Activated CD8-positive, alpha-beta memory T cell treated with anti-CD3 and anti-CD28 coated beads for 48 hours (primary cell): Measurements from ENCODE around the gene SLC7A5.
"Not testable (repeated sequence)": the region's sequence is repeated elsewhere in the genome, so short reads cannot be mapped to it uniquely, and the experiment has no call there.

Source experiments
- DNase-seq, 3 experiments: peaks; one replicate each; pipeline ENCODE4 v3.0.0-alpha.2; 2020; ENCODE audit warnings: low read depth in 2 of 3, low spot score in 2 of 3

The SLC7A5 gene

DNA sequence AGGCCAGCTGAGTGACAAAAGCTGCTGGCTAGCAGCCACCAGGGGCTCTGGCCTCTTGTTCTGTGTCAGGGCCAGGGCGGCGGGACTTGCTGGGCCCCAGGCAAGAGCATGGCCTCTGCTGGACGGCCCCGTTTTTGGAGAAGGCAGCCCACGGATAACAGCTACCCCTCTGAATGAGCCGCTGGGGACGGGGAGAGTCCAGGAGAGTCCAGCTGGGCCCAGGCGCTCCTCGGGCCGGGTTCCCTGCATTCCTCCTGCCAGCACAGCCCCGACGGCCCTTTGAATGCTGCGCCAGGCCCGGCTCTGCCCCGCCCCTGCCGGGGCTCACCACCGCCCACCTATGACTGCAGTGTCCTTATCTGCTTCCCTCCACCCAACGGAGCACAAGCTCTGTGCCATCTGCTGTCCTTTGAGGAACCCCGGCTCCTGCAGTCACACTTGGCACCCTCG lies 33.4 kb downstream of the SLC7A5 start:
- DNase-seq, result no peak

DNA sequence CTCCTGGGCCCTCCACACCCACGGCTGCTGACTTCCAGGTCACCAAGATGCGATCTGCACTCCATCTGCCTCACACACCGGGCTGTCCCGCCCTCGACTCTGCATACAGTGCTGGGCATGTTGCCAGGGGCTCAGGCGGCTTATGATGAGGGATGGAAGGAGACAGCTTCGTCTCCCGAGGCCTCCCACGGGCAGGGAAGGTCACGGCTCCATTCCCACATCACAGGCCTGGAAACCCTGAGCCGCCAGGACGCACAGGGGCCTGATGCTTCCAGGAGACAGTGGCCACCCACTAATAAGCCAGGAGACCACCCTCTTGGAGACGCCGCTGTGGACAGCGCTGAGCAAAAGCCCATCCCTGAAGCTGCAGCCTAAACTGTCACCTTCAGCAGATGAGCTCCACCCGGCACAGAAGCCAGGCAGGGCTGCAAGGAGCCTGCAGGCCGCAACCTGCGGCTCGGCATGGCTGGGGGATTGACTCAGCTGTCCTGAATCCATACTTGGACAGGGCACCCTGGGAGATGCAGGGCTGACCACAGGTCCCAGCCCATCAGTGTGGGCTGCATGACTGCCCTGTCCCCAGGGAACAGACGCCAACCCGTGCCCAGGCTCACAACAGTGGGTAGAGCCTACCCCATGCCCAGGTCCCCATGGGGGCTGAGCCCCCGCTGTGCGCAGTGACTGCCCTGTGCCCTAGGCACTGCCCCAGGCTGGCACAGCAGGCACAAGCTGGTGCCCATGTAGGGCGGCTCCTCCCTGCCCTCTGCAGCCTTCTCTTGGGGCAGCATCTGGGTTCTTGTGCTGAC lies 34.4 kb downstream of the SLC7A5 start:
- no peak for DNase-seq

DNA sequence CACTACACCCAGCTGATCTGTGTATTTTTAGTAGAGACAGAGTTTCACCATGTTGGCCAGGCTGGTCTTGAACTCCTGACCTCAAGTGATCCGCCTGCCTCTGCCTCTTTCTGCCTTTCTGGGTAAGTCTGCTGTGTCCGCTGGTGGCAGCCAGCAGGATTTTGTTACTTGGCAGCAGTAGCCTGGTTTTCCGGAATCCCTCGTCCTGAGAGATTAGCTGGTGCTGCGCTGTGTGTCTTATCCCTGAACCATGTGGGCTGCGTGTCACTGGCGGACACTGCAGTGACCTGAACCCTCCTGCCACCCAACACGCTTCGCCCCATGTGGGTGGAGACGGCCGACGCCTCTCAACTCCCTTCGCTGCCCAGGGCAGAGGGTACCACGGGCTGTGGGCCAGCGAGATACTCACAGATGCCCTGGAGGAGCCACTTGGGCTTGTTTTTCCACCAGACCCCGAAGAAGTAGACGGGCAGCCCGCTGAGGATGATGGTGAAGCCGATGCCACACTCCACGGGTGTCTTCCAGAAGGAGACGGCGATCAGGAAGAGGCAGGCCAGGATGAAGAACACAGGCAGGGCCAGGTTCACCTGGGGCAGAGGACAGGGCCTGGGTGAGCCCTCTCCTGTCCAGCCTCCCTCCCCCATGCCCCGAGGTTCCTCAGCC lies 35.2 kb downstream of the SLC7A5 start:
- DNase-seq, result no peak

DNA sequence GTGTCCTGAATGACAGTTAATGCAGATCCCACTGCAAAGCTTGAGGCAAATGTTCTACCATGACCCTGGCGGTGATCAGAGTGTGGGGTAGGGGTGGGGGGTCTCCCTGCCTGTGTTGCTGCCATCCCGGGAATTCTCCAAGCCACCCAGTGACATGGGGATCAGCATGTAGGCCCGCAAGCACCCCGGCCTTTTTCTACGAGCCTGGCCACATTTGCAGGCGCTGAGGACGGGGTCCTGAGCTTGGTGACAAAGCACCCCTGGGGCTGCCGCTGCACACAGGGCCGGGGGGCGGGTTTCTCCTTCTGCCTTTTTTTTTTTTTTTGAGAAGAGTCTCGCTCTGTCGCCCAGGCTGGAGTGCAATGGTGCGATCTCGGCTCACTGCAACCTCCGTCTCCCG lies 35.8 kb downstream of the SLC7A5 start:
- no peak for DNase-seq

GRCh38 chr16:87832741-87833502 lies 36.4 kb downstream of the SLC7A5 start:
- no peak for DNase-seq

DNA sequence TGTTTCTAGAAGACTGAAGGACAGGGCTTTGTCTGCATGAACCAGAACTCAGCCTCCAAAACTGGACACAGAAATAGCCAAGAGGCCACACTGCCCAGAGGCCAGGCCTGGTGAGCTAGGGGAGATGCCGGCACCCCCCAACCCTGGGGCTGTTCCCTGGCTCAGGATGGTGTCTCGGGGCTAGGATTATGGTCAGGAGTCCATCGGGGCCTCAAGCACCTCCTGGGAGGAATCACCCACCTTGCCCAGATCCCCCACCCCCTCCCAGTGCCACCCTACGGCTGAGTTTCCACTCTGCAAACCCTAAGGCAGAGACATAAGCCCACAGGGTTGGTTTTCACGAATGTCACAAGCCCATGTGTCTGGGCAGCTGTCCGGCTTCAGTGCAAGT lies 37.2 kb downstream of the SLC7A5 start:
- no peak for DNase-seq

DNA sequence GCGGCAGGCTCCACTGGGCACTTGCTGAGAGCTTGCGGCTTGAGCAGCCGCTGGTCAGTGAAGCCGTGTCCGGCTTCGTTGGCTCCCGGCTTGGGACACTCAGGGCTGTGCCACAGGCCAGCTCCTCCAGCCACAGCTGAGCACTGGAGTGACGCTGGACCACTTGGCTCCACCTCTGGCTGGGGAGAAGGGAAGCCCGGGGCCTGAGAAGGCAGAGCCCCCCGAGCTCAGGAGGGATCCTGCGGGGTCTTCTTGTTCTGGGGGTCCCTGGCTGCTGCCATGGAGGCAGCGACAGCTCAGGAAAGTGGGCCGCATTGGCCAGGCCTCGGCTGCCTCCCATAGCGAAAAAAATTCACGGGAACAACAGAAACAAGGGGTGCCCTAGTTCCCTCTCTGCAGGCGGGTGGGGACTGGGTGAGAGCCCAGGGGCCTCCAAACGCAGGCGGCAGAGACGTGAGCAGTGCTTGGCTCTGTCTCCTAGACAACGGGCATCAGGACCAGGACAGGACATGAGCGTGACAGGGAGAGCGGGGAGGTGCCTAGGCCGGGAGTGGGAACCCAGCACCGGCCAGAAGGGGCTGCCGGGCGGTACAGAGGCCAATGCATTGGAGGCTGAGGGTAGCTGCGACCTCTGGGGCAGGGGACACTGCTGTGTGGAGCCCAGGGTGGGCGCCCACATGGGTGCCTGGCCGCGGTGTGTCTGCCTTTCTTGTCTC lies 37.7 kb downstream of the SLC7A5 start:
- DNase-seq, result no peak

GRCh38 chr16:87830673-87831420 lies 38.5 kb downstream of the SLC7A5 start:
- no peak for DNase-seq

- no peak for DNase-seq
Observed at GRCh38 chr16:87829988-87830672, 39.2 kb downstream of the SLC7A5 start.

DNA sequence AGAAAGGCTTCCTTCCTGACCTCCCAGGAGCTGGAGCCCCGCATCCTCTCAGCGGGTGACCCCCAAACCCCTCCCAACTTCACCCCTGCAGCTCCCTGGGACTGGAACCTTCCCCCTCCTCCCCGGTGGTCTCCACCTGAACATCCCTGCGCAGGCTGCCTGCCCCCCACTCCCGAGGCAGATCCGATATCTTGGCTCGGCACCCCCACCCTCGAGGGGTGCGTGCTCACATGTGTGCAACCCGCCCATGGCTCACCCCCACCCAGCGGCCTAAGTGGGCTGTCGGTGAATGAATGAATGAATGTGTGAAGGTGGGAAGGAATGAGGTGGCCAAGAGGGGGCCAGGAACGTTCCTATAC lies 39.7 kb downstream of the SLC7A5 start:
- no peak for DNase-seq

- no peak for DNase-seq
Observed at GRCh38 chr16:87828907-87829621, 40.2 kb downstream of the SLC7A5 start.

DNA sequence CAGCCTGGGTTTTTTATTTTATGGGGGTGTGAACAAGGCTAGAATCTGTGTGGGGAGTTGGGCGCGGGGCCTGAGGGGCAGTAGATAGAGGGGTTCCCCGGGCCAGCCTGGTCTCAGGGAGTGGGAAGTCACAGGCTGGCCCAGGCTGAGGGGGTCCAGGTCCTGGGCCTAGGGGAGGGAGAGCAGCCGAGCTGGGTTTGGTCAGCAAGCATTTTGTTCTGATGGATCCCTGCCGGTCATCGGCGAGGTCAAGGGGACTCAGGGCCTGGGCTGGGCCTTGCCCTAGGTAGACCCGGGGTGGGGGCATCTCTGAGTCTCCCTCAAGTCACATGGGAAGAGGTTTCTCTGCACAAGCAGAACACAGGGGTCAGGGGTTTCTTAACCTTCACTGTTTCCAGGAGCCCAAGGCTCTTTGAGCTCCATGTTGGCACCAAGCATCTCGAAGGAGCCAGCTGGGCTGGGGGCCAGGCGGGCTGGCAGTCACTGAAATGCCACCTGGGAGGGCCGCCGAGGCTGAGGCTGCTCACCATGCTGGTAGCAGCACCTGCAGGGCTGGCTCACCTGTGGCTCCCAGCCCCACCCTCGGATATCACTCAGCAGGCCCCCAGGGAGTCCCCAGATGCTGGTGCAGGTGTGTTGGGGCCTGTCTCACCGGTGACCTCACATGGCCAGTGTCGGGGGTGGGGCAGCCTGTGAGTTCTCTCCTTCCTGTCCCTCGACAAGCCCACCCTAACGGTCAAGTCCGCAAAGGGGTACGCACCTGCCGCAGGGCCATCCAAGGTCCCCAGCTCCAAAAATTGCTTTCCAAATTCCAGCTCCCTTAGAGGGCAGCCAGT lies 41.0 kb downstream of the SLC7A5 start:
- no peak for DNase-seq

- not testable (repeated sequence) for DNase-seq
Observed at GRCh38 chr16:87827588-87827915, 41.8 kb downstream of the SLC7A5 start.

DNA sequence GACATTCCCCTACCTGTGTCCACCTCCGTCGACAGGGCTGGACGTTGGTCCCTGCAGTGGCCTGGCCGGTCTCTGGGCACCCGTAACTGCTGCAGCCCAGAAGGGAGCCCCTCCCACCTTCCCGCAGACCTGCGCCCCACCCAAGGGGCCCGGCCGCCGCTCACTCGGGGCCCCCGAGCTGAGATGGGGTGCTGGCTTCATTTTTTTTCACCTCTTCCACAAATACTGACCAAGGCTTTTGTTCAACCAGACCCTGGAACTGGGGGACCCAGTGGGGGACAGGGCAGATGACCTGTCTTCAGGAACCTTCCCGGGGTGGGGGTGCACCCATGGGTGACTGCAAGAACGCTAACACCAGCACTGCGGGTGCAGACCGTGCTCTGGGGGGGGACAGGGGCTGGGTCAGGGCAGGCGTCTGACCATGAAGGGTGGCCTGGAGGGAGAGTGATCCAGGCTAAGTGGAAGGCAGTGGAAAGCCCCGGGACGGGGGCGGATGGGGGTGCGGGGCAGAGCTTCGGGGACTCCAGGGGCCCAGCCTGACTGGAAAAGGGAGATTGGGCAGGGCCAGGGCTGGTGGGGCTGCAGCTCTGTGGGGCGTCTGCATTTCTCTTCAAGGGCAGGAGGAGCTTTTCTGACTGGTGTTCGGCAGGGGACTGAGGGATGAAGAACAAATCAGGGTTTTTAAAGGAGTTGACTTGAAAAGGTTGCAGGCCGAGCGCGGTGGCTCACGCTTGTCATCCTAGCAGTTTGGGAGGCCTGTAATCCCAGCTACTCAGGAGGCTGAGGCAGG lies 42.3 kb downstream of the SLC7A5 start:
- no peak for DNase-seq

DNA sequence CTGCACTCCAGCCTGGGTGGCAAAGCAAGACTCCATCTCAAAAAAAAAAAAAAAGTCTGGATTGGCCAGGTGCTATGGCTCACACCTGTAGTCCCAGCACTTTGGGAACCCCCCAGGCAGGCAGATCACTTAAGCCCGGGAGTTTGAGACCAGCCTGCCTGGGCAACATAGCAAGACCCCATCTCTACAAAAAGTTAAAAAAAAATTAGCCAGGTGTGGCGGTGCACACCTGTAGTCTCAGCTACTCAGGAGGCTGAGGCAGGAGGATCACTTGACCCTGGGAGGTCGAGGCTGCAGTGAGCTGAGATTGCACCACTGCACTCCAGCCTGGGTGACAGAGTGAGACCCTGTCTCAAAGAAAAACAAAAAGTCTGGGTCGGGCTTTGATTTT lies 42.9 kb downstream of the SLC7A5 start:
- DNase-seq, result not testable (repeated sequence)

- DNase-seq, result not testable (repeated sequence)
Observed at GRCh38 chr16:87825842-87826120, 43.5 kb downstream of the SLC7A5 start.

GRCh38 chr16:87824991-87825841 lies 44.1 kb downstream of the SLC7A5 start:
- DNase-seq, result no peak
